Measurements from ENCODE around the gene MVB12B.

Gene MVB12B

DNA sequence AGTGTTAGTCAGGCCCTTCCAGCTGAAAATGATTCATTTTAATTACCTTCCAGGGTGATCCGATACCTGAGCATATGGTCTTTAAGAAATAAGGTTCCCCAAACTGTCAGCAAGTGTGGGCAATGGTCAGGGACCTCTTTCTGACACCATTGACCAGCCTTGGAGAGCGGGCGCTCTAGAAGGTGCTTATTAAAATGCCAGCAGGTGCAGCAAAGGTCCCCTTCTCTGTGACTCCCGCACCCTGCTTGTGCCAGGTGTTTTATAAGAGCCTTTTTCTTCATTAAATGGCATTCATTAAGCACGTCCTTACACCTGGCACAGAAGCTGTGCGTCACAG is 85.3 kb downstream of the MVB12B start:
- TF ChIP-seq, protein P1, sequence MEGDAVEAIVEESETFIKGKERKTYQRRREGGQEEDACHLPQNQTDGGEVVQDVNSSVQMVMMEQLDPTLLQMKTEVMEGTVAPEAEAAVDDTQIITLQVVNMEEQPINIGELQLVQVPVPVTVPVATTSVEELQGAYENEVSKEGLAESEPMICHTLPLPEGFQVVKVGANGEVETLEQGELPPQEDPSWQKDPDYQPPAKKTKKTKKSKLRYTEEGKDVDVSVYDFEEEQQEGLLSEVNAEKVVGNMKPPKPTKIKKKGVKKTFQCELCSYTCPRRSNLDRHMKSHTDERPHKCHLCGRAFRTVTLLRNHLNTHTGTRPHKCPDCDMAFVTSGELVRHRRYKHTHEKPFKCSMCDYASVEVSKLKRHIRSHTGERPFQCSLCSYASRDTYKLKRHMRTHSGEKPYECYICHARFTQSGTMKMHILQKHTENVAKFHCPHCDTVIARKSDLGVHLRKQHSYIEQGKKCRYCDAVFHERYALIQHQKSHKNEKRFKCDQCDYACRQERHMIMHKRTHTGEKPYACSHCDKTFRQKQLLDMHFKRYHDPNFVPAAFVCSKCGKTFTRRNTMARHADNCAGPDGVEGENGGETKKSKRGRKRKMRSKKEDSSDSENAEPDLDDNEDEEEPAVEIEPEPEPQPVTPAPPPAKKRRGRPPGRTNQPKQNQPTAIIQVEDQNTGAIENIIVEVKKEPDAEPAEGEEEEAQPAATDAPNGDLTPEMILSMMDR (IDR thresholded peaks at IDR 0.05): no peak
- no peak overlapping the region for H3K4me3 ChIP-seq
- no peak for DNase-seq (ENCODE audit: low spot score)
- no peak overlapping the region for H3K27ac ChIP-seq

DNA sequence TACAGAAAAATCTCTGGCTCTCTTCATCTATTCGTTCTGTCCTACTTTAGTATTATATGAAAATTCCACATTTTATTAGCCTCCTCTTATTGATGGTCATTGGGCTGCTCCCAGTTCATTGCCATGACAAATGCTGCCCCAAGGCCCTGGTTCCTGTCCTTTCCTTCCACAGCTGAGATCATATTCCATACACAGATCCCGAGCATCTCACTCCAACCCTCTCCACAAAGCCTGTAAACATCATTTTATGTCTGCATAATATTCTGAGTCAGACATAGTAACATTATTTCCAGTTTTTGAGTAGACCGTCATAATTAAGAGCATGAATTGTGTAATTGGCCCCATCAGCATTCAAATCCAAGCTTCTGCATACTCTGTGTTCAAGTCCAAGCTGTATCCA is 86.3 kb downstream of the MVB12B start:
- H3K27ac ChIP-seq: no peak overlapping the region
- DNase-seq (ENCODE audit: low spot score): no peak
- TF ChIP-seq, protein P1 (IDR thresholded peaks at IDR 0.05): no peak
- H3K4me3 ChIP-seq: no peak overlapping the region

DNA sequence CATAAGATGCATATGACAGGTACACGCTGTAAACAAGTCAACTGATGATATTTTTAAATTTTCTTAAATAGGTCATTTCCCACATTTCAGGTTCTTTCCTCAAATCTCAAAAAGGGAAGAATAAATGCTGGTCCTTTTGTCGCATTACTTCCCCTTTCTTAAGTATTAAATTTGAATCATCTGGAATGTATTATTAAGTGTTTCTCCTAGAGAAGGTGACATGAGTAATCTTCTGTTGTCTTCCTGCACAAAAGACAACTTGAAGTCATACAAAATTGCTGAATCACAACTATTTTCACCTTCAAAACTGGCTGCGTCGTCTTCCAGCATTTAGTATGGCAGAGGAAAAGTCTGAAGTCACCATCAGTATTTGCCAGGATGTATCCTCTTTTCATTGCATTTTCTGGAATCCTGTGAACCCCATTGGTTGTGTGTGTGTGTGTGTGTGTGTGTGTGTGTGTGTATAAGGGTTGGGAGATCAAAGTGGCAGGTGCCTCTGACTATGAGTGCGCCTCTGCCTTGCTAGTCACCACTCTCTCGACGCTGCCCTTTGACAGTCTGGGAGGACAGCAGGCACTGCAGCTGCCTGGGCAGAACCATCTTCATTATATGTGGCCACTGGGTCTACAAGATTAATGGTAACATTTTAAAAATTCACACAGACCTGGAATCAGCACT is 86.9 kb downstream of the MVB12B start:
- no peak overlapping the region for H3K27ac ChIP-seq
- H3K4me3 ChIP-seq: no peak overlapping the region
- TF ChIP-seq, protein P1 (IDR thresholded peaks at IDR 0.05): no peak
- no peak for DNase-seq (ENCODE audit: low spot score)

DNA sequence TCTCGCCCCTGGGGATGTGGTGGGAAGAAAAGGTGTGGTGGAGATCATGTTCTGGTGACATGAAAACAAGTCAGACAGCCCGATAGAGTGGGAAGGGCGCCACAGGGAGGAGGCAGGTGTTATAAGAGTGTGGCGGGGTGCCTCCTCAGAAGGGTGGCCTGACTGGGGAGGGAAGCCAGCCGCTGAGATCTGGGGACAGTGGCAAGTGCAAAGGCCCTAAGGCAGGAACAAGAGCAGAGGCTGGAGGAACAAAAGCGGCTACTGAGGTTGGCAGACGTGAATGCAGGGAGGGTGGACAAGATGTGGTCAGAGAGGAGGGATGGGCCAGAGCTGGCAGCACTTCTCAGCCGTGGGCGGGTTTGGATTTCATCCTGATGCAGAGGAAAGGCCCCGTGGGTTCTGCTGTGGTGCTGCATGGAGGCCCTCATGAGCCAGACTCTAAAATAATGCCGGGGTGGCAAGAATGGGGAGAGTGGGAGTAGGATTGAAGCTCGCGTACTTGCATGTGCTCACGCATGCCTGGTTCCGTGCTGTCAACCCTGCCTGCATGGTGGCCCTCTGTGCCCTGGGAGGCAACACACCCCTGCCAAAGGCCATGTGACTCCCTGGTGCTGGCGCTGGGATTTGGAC is 89.2 kb downstream of the MVB12B start:
- Histone ChIP-seq H3K27ac (no peak overlapping the region), H3K4me3 (no peak overlapping the region)
- TF ChIP-seq, protein P1 (IDR thresholded peaks at IDR 0.05): no peak
- no peak for DNase-seq (ENCODE audit: low spot score)

DNA sequence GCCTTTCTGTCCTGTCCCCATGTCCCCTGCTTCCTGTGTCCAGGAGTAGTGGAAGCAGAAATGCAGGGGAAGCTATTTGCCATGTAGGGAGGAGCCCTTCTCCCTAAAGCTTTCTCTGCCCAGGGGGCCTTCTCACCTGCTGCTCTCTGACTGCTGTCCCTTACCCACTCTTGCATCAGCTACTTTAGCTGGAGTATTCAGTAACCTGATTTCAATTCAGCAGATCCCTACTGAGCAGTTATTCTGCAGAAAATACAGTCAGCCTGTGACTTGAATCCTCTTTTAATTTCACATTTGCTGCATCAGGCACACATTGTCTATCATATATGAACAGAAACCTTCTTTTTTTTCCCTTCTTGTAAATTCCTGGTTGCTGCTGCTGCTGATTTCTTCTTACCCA is 90.4 kb downstream of the MVB12B start:
- TF ChIP-seq, protein P1 (IDR thresholded peaks at IDR 0.05): no peak

DNA sequence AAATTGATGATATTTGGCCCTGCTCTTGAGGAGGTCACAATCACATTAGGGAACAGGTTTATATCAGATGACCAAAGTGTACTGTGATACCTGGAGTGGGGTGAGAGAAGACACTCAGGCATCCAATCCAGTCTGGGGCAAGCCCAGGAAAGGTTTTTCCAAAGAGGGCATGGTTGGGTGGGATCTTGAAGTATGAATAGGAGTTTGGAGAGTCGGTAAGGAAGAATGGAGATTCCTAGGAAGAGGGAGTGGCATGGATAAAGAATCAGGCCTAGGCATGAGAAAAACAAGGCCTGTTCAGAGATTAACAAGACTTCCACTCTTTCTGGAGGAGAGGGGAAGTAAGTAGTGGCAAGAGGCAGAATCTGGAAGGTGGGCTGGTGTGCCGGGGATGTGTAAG is 91.1 kb downstream of the MVB12B start:
- TF ChIP-seq, protein P1 (IDR thresholded peaks at IDR 0.05): no peak
- Histone ChIP-seq H3K27ac (no peak overlapping the region), H3K4me3 (no peak overlapping the region)
- no peak for DNase-seq (ENCODE audit: low spot score)

More for the DNA sequence above, 90.4 kb downstream of the MVB12B start:
- Histone ChIP-seq H3K4me3 (no peak overlapping the region), H3K27ac (no peak overlapping the region)
- no peak for DNase-seq (ENCODE audit: low spot score)

DNA sequence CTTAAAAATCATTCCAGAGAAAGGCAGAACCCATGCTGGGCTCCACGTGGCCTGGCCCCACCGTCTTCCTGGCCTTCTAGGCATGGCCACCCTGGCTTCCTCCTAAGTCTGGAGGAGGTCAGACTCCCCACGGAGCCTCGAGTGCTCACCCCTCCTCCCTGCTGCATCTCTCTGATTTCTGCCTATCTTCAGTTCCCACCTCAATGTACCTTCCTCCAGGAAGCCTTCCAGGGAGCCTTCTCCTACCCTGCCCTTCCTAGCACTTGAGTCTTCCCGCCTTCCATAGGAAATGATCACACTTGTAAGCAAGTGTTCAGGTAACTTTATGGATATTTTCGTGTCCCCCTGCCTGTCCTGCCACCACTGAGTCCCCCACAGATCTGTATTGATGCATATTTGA is 92.0 kb downstream of the MVB12B start:
- DNase-seq (ENCODE audit: low spot score): no peak
- no peak overlapping the region for H3K4me3 ChIP-seq
- H3K27ac ChIP-seq: no peak overlapping the region
- TF ChIP-seq, protein P1 (IDR thresholded peaks at IDR 0.05): no peak

All from coronary artery (tissue), 2 donors.